LNCaP clone FGC (cell line): Measurements from ENCODE around the gene FAM227B.
"Not testable (repeated sequence)": the region's sequence is repeated elsewhere in the genome, so short reads cannot be mapped to it uniquely, and the experiment has no call there.

ENCODE experiments used
- DNase-seq: peaks from one replicate; pipeline ENCODE4 v3.0.0-alpha.2; 2011; ENCODE audit warnings: low read depth
- H3K4me3 ChIP-seq: 2 replicates; pipeline ENCODE4 v1.5.1; 2011; ENCODE audit warnings: mild to moderate bottlenecking, low read depth, low read length, control low read depth
- TF ChIP-seq, protein P1 (sequence below): IDR thresholded peaks from 2 replicates; pipeline ENCODE4 v1.5.1; 2012; ENCODE audit warnings: mild to moderate bottlenecking; ENCODE audit not compliant: control insufficient read depth, insufficient read depth; ENCODE audit errors: extremely low read depth

Gene FAM227B

DNA sequence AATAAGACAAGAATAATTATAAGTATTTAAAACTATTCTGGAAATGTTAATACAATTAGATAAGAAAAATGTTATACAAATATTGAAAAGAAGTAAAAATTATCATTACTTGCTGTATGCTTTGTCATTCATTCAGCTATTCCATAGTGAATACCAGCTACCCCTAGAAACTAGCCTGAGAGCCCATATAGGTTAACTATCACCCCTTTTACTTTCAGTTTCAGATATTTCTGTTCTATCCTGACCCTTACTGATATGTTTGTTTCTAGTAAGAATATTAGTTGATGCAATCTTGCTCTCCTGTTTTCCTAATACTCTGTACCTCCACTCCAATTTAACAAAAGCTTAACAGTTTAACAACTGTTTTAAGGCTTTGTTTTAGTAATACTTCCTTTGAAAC is 31.6 kb downstream of the FAM227B start:
- TF ChIP-seq, protein P1, sequence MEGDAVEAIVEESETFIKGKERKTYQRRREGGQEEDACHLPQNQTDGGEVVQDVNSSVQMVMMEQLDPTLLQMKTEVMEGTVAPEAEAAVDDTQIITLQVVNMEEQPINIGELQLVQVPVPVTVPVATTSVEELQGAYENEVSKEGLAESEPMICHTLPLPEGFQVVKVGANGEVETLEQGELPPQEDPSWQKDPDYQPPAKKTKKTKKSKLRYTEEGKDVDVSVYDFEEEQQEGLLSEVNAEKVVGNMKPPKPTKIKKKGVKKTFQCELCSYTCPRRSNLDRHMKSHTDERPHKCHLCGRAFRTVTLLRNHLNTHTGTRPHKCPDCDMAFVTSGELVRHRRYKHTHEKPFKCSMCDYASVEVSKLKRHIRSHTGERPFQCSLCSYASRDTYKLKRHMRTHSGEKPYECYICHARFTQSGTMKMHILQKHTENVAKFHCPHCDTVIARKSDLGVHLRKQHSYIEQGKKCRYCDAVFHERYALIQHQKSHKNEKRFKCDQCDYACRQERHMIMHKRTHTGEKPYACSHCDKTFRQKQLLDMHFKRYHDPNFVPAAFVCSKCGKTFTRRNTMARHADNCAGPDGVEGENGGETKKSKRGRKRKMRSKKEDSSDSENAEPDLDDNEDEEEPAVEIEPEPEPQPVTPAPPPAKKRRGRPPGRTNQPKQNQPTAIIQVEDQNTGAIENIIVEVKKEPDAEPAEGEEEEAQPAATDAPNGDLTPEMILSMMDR, result no peak
- DNase-seq, result no peak

DNA sequence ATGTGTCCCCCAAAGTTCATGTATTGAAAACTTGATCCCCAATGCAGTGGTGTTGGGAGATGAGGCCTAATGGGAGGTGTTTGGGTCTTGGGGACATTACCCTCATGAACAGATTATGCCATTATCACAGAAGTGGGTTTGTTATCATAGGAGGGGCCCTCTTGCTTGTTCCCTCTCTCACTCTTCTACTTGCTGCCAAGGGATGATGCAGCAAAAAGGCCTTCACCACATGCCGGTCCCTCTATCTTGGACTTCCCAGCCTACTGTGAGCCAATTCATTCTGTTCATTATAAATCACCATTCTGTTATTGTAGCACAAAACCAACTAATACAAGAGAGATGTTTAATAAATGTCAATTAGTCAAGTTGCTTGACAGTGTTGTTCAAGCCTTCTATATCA is 47.2 kb downstream of the FAM227B start:
- TF ChIP-seq, protein P1, result no peak
- no peak overlapping the region for H3K4me3 ChIP-seq
- no peak for DNase-seq

More for the DNA sequence above, 31.6 kb downstream of the FAM227B start:
- no peak overlapping the region for H3K4me3 ChIP-seq

DNA sequence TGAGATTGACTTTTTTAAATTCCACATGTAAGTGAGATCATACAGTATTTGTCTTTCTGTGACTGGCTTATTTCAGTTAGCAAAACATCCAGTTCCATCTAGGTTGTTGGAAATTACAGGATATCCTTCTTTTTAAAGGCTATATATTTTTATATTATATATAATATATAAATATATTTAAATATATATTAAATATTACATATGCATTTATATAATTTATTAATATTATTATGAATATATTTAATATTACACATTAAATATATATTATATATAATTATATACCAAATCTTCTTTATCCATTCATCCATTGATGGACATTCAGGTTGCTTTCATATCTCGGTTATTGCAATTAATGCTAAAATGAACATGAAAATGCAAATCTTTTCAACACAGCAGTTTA is 49.9 kb downstream of the FAM227B start:
- H3K4me3 ChIP-seq, result no peak overlapping the region
- TF ChIP-seq, protein P1, result no peak
- no peak for DNase-seq

DNA sequence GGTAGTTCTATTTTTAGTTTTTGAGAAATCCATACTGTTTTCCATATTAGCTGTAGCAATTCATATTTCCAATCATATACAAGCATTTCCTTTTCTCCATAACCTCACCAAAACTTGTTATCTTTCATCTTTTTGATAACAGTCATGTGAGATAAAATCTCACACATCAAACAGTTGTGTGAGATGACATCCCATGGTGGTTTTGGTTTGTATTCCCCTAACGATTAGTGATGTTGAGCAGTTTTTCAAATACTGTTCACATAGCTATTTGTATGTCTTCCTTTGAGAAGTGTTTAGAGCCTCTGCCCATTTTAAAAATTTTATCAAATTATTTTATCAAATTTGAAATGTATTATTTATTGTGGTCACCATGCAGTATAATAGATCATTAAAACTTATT is 50.4 kb downstream of the FAM227B start:
- TF ChIP-seq, protein P1, result no peak
- DNase-seq, result no peak
- H3K4me3 ChIP-seq, result no peak overlapping the region

DNA sequence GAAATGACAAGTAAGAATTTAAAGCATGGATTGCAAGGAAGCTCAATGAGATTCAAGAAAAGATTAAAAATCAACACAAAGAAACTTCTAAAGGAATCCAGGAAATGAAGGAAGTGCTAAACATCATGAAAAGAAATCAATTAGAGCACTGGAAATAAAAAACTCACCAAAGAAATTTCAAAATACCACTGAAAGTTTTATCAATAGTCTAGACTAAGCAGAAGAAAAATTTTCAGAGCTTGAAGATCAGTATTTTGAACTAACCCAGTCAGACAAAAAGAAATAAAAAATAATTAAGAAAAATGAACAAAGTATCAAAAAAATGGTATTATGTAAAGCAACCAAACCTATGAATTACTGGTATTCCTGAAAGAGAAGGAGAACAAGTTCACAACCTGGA is 60.6 kb downstream of the FAM227B start:
- TF ChIP-seq, protein P1, result no peak
- no peak overlapping the region for H3K4me3 ChIP-seq
- DNase-seq, result no peak

DNA sequence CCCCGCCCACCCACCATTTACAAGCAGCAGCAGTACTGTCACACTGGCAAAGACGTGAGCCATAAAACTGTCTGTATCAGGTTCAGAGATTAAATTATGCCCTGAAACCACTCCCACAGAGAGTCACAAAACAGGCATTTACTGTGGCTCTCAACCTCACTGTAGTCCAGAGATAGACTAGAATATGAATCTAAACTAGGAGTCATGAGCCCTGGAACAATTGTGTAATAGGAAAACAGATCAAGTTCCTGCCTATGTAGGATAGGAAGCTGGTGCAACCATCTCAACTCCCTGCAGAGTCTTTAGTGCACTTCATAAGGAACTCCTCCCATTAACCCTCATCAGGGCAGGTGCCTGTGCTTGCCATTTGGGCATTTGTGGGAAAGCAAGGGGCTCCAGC is 61.7 kb downstream of the FAM227B start:
- TF ChIP-seq, protein P1, result no peak
- no peak overlapping the region for H3K4me3 ChIP-seq
- no peak for DNase-seq

DNA sequence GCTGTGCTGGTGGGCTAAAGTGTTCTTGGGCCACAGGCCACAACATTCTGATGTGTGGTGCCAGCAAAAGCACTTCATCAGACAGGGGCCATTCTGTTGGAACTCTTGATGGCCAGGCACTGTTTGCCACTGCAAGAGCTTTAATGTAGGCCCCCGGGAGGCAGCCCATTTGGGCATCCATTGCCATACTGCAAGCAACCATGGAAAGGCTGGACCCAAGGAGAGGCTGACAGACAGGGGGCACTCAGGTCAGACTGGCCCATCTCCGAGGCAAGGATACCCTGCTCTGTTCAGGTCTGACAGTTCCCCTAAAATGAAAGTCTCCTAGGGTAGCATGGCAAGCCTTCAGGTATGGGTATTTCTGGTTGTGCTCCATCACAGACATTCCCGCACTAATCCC is 64.2 kb downstream of the FAM227B start:
- no peak overlapping the region for H3K4me3 ChIP-seq
- TF ChIP-seq, protein P1, result no peak
- no peak for DNase-seq

DNA sequence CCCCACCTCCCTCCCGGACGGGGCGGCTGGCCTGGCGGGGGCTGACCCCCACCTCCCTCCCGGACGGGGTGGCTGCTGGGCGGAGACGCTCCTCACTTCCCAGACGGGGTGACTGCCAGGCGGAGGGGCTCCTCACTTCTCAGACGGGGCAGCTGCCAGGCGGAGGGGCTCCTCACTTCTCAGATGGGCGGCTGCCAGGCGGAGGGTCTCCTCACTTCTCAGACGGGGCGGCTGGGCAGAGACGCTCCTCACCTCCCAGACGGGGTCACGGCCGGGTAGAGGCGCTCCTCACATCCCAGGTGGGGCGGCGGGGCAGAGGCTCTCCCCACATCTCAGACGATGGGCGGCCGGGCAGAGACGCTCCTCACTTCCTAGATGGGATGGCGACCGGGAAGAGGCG is 70.3 kb downstream of the FAM227B start:
- DNase-seq, H3K4me3 ChIP-seq: not testable (repeated sequence)
